ENCODE measurements around the gene FRMD4A.

FRMD4A gene

DNA sequence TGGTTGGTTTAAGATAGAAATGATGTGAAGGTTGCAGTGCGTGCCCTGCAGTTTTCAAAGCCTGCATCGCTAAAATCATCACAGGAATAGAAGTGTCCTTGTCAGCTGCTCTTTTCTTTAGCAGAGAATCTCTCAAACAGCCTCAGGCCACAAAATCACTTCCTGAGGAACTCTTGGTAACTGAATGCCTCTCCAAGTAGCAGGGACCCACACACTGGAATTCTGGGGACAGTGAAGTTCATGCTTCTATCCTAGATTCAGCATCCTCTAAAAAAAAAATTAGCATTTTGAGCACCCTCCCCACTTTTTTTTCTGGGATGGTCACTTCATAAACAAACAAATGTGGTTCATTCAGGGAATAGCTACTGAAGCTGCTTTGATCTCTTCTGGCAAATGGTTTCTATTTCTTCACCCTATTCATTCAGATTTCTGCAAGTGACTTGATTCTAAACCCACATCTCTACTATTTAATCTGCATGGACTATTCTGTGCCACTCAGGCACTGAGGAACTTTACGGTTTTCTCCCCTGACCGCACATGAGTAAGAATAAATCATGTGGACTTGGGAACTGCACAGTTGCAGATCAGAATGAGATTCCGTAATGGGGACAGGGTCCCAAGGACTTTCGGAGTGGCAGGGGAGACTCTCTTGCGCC lies 306.9 kb downstream of the FRMD4A start:
- no peak overlapping the region for H3K4me2 ChIP-seq (ENCODE audit: insufficient read depth, low read length, poor library complexity, severe bottlenecking)

DNA sequence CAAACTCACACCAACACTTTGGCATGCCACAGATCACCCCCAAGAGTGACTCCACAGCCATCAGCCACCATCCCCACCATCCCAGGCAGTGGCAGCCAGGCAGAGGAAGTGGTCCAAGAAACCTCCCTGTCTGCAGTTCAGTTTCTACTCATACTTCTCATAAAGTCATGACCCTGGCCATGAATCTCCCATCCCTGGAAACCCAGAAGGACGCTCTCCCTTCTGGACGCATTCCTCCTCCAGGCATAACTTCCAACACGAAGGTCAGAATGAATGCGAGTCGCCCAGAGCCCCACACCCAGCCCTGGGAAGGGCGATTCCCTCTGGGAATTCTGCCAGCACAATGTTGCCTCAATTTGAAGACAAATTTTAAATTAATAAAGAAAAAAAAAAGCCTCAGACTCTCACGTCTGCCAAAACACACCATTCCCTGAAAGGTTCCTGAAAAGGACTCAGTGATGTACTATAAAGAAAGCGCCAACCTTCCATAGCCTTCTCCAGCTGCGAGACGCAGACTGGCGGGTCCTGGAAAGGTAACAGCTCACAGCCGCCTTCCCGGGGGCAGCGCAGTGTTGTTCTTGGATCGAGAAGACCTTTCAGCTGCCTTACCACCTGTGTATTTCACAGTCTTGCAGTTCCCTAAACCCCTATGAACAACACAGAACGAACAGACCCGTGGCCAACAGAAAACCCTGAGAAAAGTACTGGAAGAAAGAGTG lies 307.6 kb downstream of the FRMD4A start:
- H3K14ac ChIP-seq (ENCODE audit: low read length), result no peak overlapping the region
- H4K8ac ChIP-seq (ENCODE audit: low read depth, low read length), result no peak overlapping the region
- peaks cover 13 to 14% of the 10 kb centered on the region in 2 donors for H3K4me1 ChIP-seq (ENCODE audit: control insufficient read depth in 2 of 2, insufficient read depth in 1 of 2, low read depth in 1 of 2, low read length in 2 of 2)
- no peak overlapping the region for H3K27ac ChIP-seq (replicated peaks; ENCODE audit: low read length)
- H3K4me2 ChIP-seq (ENCODE audit: insufficient read depth, low read length, poor library complexity, severe bottlenecking), result no peak overlapping the region
- no peak overlapping the region for H3K4me3 ChIP-seq (ENCODE audit: low read length in 2 of 2)
- H3K27me3 ChIP-seq (ENCODE audit: control insufficient read depth in 3 of 3, insufficient read depth in 3 of 3, low read depth in 1 of 3, low read length in 3 of 3), result no peaks in the 10 kb centered on the region
- H4K91ac ChIP-seq (ENCODE audit: low read depth, low read length, poor library complexity), result no peak overlapping the region
- H3K79me1 ChIP-seq (ENCODE audit: low read depth, low read length), result no peaks in the 10 kb centered on the region
- H3K4ac ChIP-seq (ENCODE audit: low read length), result no peak overlapping the region
- no peak overlapping the region for H2AK5ac ChIP-seq (ENCODE audit: low read depth, low read length)
- WGBS, 2 donors (ENCODE audit: extremely low coverage in 2 of 2, insufficient read length in 2 of 2, insufficient replicate concordance in 1 of 2), result no CpG with 5 or more reads among the region's 17 CpGs
- no peak for DNase-seq (ENCODE audit: low spot score)
- peak overlapping the region; percentile 57 for H3K18ac ChIP-seq (ENCODE audit: low read length)
- H3K36me3 ChIP-seq (replicated peaks in 1 of 2; ENCODE audit: control insufficient read depth in 2 of 2, insufficient read depth in 2 of 2, low read length in 2 of 2), result no peaks in the 10 kb centered on the region
- H3K23ac ChIP-seq (ENCODE audit: low read depth, low read length, poor library complexity), result no peak overlapping the region
- no peak overlapping the region for H2BK120ac ChIP-seq (ENCODE audit: low read depth, low read length)
- H2BK12ac ChIP-seq (ENCODE audit: low read length), result no peak overlapping the region
- no peak overlapping the region for H2AFZ ChIP-seq (ENCODE audit: low read length)
- H2BK15ac ChIP-seq (ENCODE audit: low read length), result no peak overlapping the region
- no peak overlapping the region for H3K9ac ChIP-seq (ENCODE audit: low read depth, low read length, poor library complexity)
- H2BK5ac ChIP-seq (ENCODE audit: low read length), result no peak overlapping the region
- peaks cover 0 to 5% of the 10 kb centered on the region in 2 donors for H3K9me3 ChIP-seq (replicated peaks in 1 of 2; ENCODE audit: control insufficient read depth in 2 of 2, insufficient read depth in 1 of 2, low read depth in 1 of 2, low read length in 2 of 2)

More for the DNA sequence above, 306.9 kb downstream of the FRMD4A start:
- no peaks in the 10 kb centered on the region for H3K27me3 ChIP-seq (ENCODE audit: control insufficient read depth in 3 of 3, insufficient read depth in 3 of 3, low read depth in 1 of 3, low read length in 3 of 3)
- H3K4me3 ChIP-seq (ENCODE audit: low read length in 2 of 2), result no peak overlapping the region
- peaks cover 13 to 14% of the 10 kb centered on the region in 2 donors for H3K4me1 ChIP-seq (ENCODE audit: control insufficient read depth in 2 of 2, insufficient read depth in 1 of 2, low read depth in 1 of 2, low read length in 2 of 2)
- no peaks in the 10 kb centered on the region for H3K36me3 ChIP-seq (replicated peaks in 1 of 2; ENCODE audit: control insufficient read depth in 2 of 2, insufficient read depth in 2 of 2, low read length in 2 of 2)
- H3K79me1 ChIP-seq (ENCODE audit: low read depth, low read length), result no peaks in the 10 kb centered on the region
- H3K18ac ChIP-seq (ENCODE audit: low read length), result no peak overlapping the region
- no peak overlapping the region for H2AK5ac ChIP-seq (ENCODE audit: low read depth, low read length)
- H2BK12ac ChIP-seq (ENCODE audit: low read length), result no peak overlapping the region
- no peak overlapping the region for H4K91ac ChIP-seq (ENCODE audit: low read depth, low read length, poor library complexity)
- H3K9me3 ChIP-seq (replicated peaks in 1 of 2; ENCODE audit: control insufficient read depth in 2 of 2, insufficient read depth in 1 of 2, low read depth in 1 of 2, low read length in 2 of 2), result peaks cover 0 to 3% of the 10 kb centered on the region in 2 donors
- H2AFZ ChIP-seq (ENCODE audit: low read length), result no peak overlapping the region
- no peak overlapping the region for H3K9ac ChIP-seq (ENCODE audit: low read depth, low read length, poor library complexity)
- no peak overlapping the region for H4K8ac ChIP-seq (ENCODE audit: low read depth, low read length)
- no peak overlapping the region for H3K14ac ChIP-seq (ENCODE audit: low read length)
- H2BK120ac ChIP-seq (ENCODE audit: low read depth, low read length), result no peak overlapping the region
- WGBS, 2 donors (ENCODE audit: extremely low coverage in 2 of 2, insufficient read length in 2 of 2, insufficient replicate concordance in 1 of 2), result no CpG with 5 or more reads among the region's 7 CpGs
- no peak overlapping the region for H3K4ac ChIP-seq (ENCODE audit: low read length)
- H2BK15ac ChIP-seq (ENCODE audit: low read length), result no peak overlapping the region
- no peak overlapping the region for H3K23ac ChIP-seq (ENCODE audit: low read depth, low read length, poor library complexity)
- H2BK5ac ChIP-seq (ENCODE audit: low read length), result no peak overlapping the region
- no peak overlapping the region for H3K27ac ChIP-seq (replicated peaks; ENCODE audit: low read length)
- DNase-seq (ENCODE audit: low spot score), result no peak

DNA sequence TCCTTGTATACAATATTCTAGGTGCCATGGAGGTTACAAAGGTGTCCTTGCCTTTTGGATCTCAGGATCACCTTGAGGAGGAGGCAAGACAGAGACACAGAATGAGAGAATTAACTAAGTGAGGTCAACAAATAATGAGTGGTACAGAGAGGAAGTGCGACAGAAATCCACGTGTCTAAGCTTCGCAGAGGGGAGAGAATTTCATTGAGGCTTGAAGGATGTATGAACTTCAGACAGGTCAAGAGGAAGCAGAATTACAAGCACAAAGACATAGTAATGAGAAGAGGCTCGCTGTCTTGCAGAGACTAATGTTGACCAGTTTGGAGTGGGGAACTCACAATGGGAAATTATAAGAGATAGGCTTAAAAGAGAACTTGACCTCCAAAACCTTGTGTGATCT lies 308.7 kb downstream of the FRMD4A start:
- Histone ChIP-seq H3K79me1 (ENCODE audit: low read depth, low read length) (no peaks in the 10 kb centered on the region), H3K14ac (ENCODE audit: low read length) (no peak overlapping the region), H3K9me3 (replicated peaks in 1 of 2; ENCODE audit: control insufficient read depth in 2 of 2, insufficient read depth in 1 of 2, low read depth in 1 of 2, low read length in 2 of 2) (peaks cover 0 to 5% of the 10 kb centered on the region in 2 donors), H2BK15ac (ENCODE audit: low read length) (no peak overlapping the region), H3K23ac (ENCODE audit: low read depth, low read length, poor library complexity) (no peak overlapping the region), H4K8ac (ENCODE audit: low read depth, low read length) (no peak overlapping the region), H2AFZ (ENCODE audit: low read length) (no peak overlapping the region), H3K4ac (ENCODE audit: low read length) (no peak overlapping the region), H4K91ac (ENCODE audit: low read depth, low read length, poor library complexity) (no peak overlapping the region), H3K4me2 (ENCODE audit: insufficient read depth, low read length, poor library complexity, severe bottlenecking) (no peak overlapping the region), H3K4me1 (ENCODE audit: control insufficient read depth in 2 of 2, insufficient read depth in 1 of 2, low read depth in 1 of 2, low read length in 2 of 2) (peaks cover 13 to 15% of the 10 kb centered on the region in 2 donors), H3K36me3 (replicated peaks in 1 of 2; ENCODE audit: control insufficient read depth in 2 of 2, insufficient read depth in 2 of 2, low read length in 2 of 2) (no peaks in the 10 kb centered on the region), H2BK120ac (ENCODE audit: low read depth, low read length) (no peak overlapping the region), H3K4me3 (ENCODE audit: low read length in 2 of 2) (no peak overlapping the region), H2BK5ac (ENCODE audit: low read length) (no peak overlapping the region), H2BK12ac (ENCODE audit: low read length) (no peak overlapping the region), H2AK5ac (ENCODE audit: low read depth, low read length) (no peak overlapping the region), H3K9ac (ENCODE audit: low read depth, low read length, poor library complexity) (no peak overlapping the region), H3K27ac (replicated peaks; ENCODE audit: low read length) (no peak overlapping the region), H3K18ac (ENCODE audit: low read length) (no peak overlapping the region), H3K27me3 (ENCODE audit: control insufficient read depth in 3 of 3, insufficient read depth in 3 of 3, low read depth in 1 of 3, low read length in 3 of 3) (no peaks in the 10 kb centered on the region)
- WGBS, 2 donors (ENCODE audit: extremely low coverage in 2 of 2, insufficient read length in 2 of 2, insufficient replicate concordance in 1 of 2), result no CpG with 5 or more reads among the region's 4 CpGs
- DNase-seq (ENCODE audit: low spot score), result no peak

DNA sequence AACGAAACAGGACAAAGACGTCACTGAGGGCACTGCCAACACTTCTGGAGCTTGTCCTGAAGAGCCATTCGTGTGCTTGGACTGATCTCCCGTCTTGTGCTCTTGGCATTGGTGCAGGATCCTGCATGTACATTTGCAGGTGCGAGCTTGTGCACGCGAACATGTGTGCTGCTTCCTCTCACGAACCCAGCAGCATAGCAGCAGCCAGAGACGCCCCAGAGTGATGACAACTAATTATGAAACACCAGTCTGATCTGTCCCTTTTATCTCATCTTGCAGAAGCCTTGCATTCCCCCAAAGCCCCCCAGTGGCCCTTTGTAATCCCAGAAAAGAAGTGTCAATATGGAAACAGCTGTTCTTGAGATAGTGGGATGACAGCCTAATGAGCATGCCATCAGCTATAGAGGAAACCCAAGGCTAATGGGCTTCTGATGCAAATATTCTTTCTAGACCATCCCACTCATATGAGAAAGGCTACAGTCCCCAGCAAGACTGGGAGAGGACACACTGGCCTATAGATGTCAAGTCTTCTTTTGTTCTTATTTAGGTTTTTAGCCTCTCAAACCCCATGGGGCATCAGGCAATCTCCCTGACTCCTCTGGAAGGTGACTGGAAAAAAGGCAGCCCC lies 310.6 kb downstream of the FRMD4A start:
- Histone ChIP-seq H2BK12ac (ENCODE audit: low read length) (no peak overlapping the region), H3K4me2 (ENCODE audit: insufficient read depth, low read length, poor library complexity, severe bottlenecking) (no peak overlapping the region), H2AK5ac (ENCODE audit: low read depth, low read length) (no peak overlapping the region), H3K23ac (ENCODE audit: low read depth, low read length, poor library complexity) (no peak overlapping the region), H2BK15ac (ENCODE audit: low read length) (no peak overlapping the region), H3K4ac (ENCODE audit: low read length) (no peak overlapping the region), H2BK5ac (ENCODE audit: low read length) (no peak overlapping the region), H3K27ac (replicated peaks; ENCODE audit: low read length) (no peak overlapping the region), H3K79me1 (ENCODE audit: low read depth, low read length) (no peaks in the 10 kb centered on the region), H3K4me1 (ENCODE audit: control insufficient read depth in 2 of 2, insufficient read depth in 1 of 2, low read depth in 1 of 2, low read length in 2 of 2) (peaks cover 11 to 12% of the 10 kb centered on the region in 2 donors), H2BK120ac (ENCODE audit: low read depth, low read length) (no peak overlapping the region), H4K8ac (ENCODE audit: low read depth, low read length) (no peak overlapping the region), H3K9ac (ENCODE audit: low read depth, low read length, poor library complexity) (no peak overlapping the region), H3K18ac (ENCODE audit: low read length) (no peak overlapping the region), H3K4me3 (ENCODE audit: low read length in 2 of 2) (no peak overlapping the region), H4K91ac (ENCODE audit: low read depth, low read length, poor library complexity) (no peak overlapping the region), H3K9me3 (replicated peaks in 1 of 2; ENCODE audit: control insufficient read depth in 2 of 2, insufficient read depth in 1 of 2, low read depth in 1 of 2, low read length in 2 of 2) (peaks cover 0 to 5% of the 10 kb centered on the region in 2 donors), H2AFZ (ENCODE audit: low read length) (no peak overlapping the region), H3K27me3 (ENCODE audit: control insufficient read depth in 3 of 3, insufficient read depth in 3 of 3, low read depth in 1 of 3, low read length in 3 of 3) (no peaks in the 10 kb centered on the region), H3K14ac (ENCODE audit: low read length) (no peak overlapping the region), H3K36me3 (replicated peaks in 1 of 2; ENCODE audit: control insufficient read depth in 2 of 2, insufficient read depth in 2 of 2, low read length in 2 of 2) (no peaks in the 10 kb centered on the region)
- no peak for DNase-seq (ENCODE audit: low spot score)
- no CpG with 5 or more reads among the region's 9 CpGs for WGBS, 2 donors (ENCODE audit: extremely low coverage in 2 of 2, insufficient read length in 2 of 2, insufficient replicate concordance in 1 of 2)

Data from neuronal stem cell (in vitro differentiated cells).